GM12872 (cell line): ENCODE data around the gene CCNT2.

Source experiments
- TF ChIP-seq, protein P1 (sequence below): IDR thresholded peaks from 3 replicates; pipeline ENCODE4 v1.5.1; 2011; ENCODE audit warnings: low read depth, mild to moderate bottlenecking, low read length, moderate library complexity; ENCODE audit not compliant: insufficient read depth

CCNT2 gene

GRCh38 chr2:134957477-134957876 lies 38.9 kb downstream of the CCNT2 start:
- TF ChIP-seq, protein P1, sequence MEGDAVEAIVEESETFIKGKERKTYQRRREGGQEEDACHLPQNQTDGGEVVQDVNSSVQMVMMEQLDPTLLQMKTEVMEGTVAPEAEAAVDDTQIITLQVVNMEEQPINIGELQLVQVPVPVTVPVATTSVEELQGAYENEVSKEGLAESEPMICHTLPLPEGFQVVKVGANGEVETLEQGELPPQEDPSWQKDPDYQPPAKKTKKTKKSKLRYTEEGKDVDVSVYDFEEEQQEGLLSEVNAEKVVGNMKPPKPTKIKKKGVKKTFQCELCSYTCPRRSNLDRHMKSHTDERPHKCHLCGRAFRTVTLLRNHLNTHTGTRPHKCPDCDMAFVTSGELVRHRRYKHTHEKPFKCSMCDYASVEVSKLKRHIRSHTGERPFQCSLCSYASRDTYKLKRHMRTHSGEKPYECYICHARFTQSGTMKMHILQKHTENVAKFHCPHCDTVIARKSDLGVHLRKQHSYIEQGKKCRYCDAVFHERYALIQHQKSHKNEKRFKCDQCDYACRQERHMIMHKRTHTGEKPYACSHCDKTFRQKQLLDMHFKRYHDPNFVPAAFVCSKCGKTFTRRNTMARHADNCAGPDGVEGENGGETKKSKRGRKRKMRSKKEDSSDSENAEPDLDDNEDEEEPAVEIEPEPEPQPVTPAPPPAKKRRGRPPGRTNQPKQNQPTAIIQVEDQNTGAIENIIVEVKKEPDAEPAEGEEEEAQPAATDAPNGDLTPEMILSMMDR, result no peak

DNA sequence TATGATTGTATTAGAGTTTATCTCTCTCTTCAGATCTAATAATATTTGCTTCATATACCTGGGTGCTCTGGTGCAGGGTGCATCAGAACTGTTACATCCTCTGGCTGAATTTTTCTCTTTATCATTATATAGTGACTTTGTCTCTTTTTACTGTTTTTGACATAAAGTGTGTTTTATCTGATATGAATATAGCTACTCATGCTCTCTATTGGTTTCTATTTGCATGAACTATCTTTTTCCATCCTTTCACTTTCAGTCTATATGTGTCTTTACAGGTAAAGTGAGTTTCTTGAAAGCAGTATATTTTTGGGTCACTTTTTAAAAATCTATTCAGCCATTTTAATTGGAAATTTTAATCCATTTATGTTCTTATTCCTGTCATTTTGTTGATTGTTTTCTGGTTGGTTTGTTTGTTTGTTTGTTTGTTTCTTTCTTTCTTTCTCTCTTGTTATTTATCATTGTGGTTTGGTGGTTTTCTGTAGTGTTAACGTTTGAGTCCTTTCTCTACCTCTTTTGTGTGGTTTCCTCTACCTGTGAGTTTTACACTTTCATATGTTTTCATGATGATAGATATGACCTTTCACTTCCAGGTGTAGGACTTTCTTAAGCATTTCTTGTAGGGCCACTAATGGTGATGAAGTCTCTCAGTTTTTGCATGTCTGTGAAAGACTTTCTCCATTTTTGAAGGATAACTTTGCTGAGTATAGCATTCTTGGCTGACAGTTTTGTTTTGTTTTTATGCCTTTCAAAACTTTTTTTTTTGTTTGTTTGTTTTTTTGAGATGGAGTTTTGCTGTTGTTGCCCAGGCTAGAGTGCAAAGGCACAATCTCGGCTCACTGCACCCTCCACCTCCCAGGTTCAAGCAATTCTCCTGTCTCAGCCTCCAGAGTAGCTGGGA lies 54.9 kb downstream of the CCNT2 start:
- TF ChIP-seq, protein P1, result no peak

GRCh38 chr2:134975281-134976009 lies 56.8 kb downstream of the CCNT2 start:
- TF ChIP-seq, protein P1, result no peak

GRCh38 chr2:134976074-134976702 lies 57.6 kb downstream of the CCNT2 start:
- TF ChIP-seq, protein P1, result no peak

DNA sequence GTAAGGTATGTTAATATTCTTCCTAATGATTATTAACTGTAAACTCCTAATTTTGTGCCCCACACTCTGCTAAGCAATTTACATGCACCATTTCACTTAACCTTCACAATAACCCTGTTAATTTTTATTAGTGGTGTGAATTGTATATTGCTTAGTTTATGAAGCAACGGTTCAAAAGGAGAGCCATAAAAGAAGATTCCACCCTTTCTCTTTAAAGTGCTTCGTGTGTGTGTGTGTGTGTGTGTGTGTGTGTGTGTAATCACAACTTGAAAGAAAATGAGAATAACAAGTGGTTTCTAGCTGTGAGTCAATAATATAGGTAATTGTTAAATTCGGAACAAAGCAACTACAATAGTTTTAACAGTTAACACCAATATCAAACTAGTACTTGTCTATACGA lies 60.6 kb downstream of the CCNT2 start:
- TF ChIP-seq, protein P1, result no peak

DNA sequence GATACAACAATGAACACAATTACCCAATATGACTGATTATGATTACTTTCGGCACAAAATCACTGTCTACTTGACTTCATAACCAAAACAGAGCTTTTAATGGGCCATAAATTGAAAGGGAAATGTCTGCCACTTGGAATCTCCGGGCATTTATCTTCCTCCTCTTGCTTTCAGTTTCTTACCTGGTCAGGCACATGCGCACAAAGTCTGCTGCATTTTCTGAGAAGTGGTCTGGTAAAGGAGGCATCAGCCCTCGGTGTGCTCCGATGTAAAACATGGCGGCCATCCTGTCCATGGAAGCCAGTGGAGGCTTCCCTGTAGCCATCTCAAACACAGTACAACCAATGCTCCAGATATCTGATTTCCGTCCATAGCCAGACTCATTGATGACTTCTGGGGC lies 62.0 kb downstream of the CCNT2 start:
- TF ChIP-seq, protein P1, result no peak

DNA sequence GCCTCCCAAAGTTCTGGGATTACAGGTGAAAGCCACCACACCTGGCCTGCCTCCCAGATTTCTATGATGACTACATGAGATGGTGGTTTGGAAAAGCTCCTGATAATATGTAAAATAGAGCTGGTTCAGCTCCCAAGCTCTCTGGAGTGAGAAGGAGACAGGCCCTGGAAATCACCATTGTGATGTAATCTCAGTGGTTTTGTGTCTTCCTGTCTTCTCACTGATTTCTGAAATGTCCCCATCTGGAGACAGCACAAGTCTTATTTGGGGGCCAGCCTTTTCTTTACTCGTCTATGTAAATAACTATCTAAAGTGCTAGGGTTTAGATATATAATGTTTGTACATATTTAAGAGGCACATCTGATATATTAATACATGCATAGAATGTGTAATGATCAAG lies 64.0 kb downstream of the CCNT2 start:
- TF ChIP-seq, protein P1, result no peak
